Measurements from ENCODE around the gene HHIPL1.

DNA sequence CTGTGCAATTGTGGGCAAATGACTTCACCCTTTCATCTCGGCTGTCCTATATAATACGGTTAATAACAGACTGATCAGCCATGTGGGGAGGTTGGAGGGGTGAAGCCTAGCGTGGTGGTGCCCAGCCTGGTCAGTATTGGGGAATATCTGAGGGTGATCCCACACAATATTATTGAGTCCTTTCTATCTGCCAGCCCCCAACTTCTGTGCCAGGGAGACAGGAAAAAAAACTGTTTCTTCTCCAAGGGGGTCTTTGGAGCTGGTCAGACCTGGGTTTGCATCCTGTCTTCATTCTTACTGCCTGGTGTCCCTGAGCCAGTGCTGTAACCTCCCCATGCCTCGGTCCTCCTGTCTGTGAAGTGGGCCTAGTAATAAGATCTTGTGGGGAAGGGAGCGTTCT, 45.7 kb downstream of the HHIPL1 start:
- TF ChIP-seq, protein P1, sequence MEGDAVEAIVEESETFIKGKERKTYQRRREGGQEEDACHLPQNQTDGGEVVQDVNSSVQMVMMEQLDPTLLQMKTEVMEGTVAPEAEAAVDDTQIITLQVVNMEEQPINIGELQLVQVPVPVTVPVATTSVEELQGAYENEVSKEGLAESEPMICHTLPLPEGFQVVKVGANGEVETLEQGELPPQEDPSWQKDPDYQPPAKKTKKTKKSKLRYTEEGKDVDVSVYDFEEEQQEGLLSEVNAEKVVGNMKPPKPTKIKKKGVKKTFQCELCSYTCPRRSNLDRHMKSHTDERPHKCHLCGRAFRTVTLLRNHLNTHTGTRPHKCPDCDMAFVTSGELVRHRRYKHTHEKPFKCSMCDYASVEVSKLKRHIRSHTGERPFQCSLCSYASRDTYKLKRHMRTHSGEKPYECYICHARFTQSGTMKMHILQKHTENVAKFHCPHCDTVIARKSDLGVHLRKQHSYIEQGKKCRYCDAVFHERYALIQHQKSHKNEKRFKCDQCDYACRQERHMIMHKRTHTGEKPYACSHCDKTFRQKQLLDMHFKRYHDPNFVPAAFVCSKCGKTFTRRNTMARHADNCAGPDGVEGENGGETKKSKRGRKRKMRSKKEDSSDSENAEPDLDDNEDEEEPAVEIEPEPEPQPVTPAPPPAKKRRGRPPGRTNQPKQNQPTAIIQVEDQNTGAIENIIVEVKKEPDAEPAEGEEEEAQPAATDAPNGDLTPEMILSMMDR (IDR thresholded peaks at IDR 0.05): no peak
- no peak for TF ChIP-seq POLR2A (IDR thresholded peaks at IDR 0.05)
